Measurements from ENCODE around the gene MRPS27.

GRCh38 chr5:72255670-72256069 is 64.4 kb downstream of the MRPS27 start:
- TF ChIP-seq SIN3A (IDR thresholded peaks at IDR 0.05; ENCODE audit: borderline replicate concordance, insufficient read depth, low read length) (no peak), REST (IDR thresholded peaks at IDR 0.05; ENCODE audit: insufficient read depth in 1 of 2, low read depth in 2 of 2, low read length in 2 of 2) (no peak), TAF1 (IDR thresholded peaks at IDR 0.05; ENCODE audit: borderline replicate concordance, insufficient read depth, low read length) (no peak)
